Peyer's patch (tissue), 4 donors: ENCODE measurements around the gene MELK. TPM values are rescaled to one million over a fixed set of nuclear protein-coding genes. Genes with fewer than 3 reads are reported as not detected.
"Not testable (repeated sequence)": the region's sequence is repeated elsewhere in the genome, so short reads cannot be mapped to it uniquely, and the experiment has no call there.

Source experiments
- DNase-seq, 3 donors: peaks; one replicate each; pipeline ENCODE4 v3.0.0-alpha.2; 2017 to 2019
- H3K27ac ChIP-seq, 4 donors: fragments of 200-600 bp; sonication (generic); one replicate each; pipeline ENCODE4 v1.5.1; 2016 to 2019
- H3K27me3 ChIP-seq, 2 donors: fragments of 200-600 bp; sonication (generic); one replicate each; pipeline ENCODE4 v1.5.1; 2019
- H3K36me3 ChIP-seq, 3 donors: fragments of 200-600 bp; sonication (generic); one replicate each; pipeline ENCODE4 v1.5.1; 2016 to 2019
- H3K4me1 ChIP-seq, 4 donors: fragments of 200-600 bp; sonication (generic); one replicate each; pipeline ENCODE4 v1.5.1; 2016 to 2019
- H3K4me3 ChIP-seq, 4 donors: fragments of 200-600 bp; sonication (generic); 1 replicate in 3 of 4; 2 replicates in 1 of 4; pipeline ENCODE4 v1.5.1; 2016 to 2019; ENCODE audit warnings: mild to moderate bottlenecking in 1 of 4
- H3K9me3 ChIP-seq, 4 donors: fragments of 200-600 bp; sonication (generic); one replicate each; pipeline ENCODE4 v1.5.1; 2016 to 2019; ENCODE audit warnings: mild to moderate bottlenecking in 1 of 4
- POLR2A ChIP-seq, 2 donors: fragments of 450-650 bp; IDR thresholded peaks; one replicate each; pipeline ENCODE4 v1.5.1; 2017; ENCODE audit warnings: antibody characterized with exemption in 2 of 2, mild to moderate bottlenecking in 2 of 2, moderate library complexity in 2 of 2
- total RNA-seq, 4 donors: library from RNA; depleted of rRNA; stranded (reverse); fragments of >200 nt; gene quantifications; one replicate each; pipeline ENCODE4 v1.1.0, GENCODE V29; 2016
- TF ChIP-seq, protein P1 (sequence below), 6 experiments: fragments of 450-650 bp in 4 of 6; fragments of 200-600 bp in 2 of 6; sonication (generic) in 1 of 6; IDR thresholded peaks; one replicate each; pipeline ENCODE4 v1.5.1; 2017 to 2019; ENCODE audit warnings: antibody characterized with exemption in 6 of 6, mild to moderate bottlenecking in 3 of 6, moderate library complexity in 1 of 6

MELK gene
- total RNA-seq, 4 donors from 2014 or later = 1.2 to 4.5 (median 3.2) TPM

DNA sequence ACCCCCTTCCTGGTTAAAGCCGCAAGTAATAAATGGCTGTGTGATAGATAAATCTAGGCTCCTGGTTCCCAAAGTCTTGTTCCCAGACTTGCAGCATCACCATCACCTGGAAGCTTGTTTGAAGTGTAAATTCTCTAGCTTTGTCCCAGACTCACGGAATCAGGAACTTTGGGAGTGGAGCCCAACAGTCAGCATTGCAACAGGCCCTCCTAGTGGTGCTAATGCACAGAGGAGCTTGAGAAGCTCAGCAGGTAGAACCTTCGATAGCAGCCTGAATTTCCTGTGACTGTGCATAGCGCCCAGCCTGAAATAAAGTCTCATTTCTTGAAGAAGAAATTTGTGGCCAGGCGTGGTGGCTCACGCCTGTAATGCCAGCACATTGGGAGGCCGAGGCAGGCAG lies 30.3 kb upstream of the MELK start:
- Histone ChIP-seq H3K4me1 (no peaks in the 10 kb centered on the region), H3K27ac (no peak overlapping the region), H3K9me3 (no peaks in the 10 kb centered on the region), H3K27me3 (no peaks in the 10 kb centered on the region), H3K36me3 (no peaks in the 10 kb centered on the region), H3K4me3 (no peak overlapping the region)
- TF ChIP-seq, protein P1, sequence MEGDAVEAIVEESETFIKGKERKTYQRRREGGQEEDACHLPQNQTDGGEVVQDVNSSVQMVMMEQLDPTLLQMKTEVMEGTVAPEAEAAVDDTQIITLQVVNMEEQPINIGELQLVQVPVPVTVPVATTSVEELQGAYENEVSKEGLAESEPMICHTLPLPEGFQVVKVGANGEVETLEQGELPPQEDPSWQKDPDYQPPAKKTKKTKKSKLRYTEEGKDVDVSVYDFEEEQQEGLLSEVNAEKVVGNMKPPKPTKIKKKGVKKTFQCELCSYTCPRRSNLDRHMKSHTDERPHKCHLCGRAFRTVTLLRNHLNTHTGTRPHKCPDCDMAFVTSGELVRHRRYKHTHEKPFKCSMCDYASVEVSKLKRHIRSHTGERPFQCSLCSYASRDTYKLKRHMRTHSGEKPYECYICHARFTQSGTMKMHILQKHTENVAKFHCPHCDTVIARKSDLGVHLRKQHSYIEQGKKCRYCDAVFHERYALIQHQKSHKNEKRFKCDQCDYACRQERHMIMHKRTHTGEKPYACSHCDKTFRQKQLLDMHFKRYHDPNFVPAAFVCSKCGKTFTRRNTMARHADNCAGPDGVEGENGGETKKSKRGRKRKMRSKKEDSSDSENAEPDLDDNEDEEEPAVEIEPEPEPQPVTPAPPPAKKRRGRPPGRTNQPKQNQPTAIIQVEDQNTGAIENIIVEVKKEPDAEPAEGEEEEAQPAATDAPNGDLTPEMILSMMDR (IDR thresholded peaks at IDR 0.05) = no peak
- TF ChIP-seq POLR2A (IDR thresholded peaks at IDR 0.05) = no peak
- DNase-seq = no peak

DNA sequence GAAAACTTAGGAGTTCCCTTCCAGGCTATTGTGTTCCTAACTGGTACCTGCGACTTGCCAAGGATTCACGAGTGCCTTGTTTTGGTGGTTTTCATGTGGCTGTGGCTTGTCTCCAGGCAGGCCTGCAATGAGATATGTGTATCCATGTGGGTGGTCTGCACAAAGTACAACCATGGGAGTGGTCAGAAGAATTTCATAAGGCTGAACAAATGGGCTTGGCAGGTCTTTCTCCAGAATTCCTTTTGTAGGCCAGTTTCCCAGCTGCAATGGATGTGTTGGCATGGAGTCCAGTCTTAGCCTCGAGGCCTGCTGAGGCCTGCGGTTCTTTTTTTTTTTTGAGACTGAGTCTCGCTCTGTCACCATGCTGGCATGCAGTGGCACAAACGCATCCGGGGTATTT lies 28.8 kb upstream of the MELK start:
- TF ChIP-seq POLR2A (IDR thresholded peaks at IDR 0.05) = no peak
- TF ChIP-seq, protein P1 (IDR thresholded peaks at IDR 0.05) = no peak
- Histone ChIP-seq H3K4me1 (no peaks in the 10 kb centered on the region), H3K36me3 (no peaks in the 10 kb centered on the region), H3K27ac (no peak overlapping the region), H3K27me3 (no peaks in the 10 kb centered on the region), H3K9me3 (no peaks in the 10 kb centered on the region), H3K4me3 (no peak overlapping the region)
- peak in 1 of 3 donors; percentile 46 for DNase-seq

DNA sequence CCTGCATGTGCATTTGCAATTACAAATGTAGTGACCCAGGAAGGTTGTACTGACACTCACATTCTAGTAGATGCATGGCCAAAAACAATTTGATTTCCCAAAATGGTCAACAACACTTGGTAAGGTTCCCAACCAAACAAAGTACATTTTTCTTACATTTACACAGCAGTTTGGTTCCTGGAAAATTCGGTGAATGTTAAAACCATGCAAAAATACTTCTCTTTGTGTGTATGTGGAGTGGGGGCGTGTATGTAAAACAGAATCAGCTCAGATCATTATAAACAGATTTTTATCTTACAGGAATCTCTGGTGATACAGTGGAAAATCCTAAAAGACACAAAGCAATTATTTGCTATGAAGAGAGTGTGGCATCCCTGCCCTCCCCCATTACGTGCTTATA lies 25.1 kb upstream of the MELK start:
- Histone ChIP-seq H3K27me3 (no peaks in the 10 kb centered on the region), H3K36me3 (no peaks in the 10 kb centered on the region), H3K9me3 (no peaks in the 10 kb centered on the region), H3K4me1 (no peaks in the 10 kb centered on the region), H3K27ac (no peak overlapping the region), H3K4me3 (no peak overlapping the region)
- DNase-seq = no peak
- no peak for TF ChIP-seq POLR2A (IDR thresholded peaks at IDR 0.05)
- TF ChIP-seq, protein P1 (IDR thresholded peaks at IDR 0.05) = no peak

DNA sequence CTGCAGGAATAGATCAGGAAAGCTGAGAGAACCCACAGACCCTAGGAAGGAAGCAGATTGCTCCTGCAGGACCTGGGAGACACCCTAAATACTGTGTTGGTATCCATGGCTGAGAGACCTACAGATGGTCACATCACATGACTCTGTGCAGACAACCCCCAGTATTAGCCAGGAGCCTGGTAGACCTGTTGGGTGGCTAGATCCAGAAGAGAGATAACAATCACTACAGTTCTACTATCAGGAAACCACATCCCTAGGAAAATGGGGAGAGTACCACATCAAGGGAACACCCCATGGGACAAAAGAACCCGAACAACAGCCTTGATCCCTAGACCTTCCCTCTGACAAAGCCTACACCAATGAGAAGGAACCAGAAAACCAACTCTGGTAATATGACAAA lies 24.2 kb upstream of the MELK start:
- TF ChIP-seq, protein P1 (IDR thresholded peaks at IDR 0.05) = no peak
- no peak for TF ChIP-seq POLR2A (IDR thresholded peaks at IDR 0.05)
- no peaks in the 10 kb centered on the region for H3K27me3 ChIP-seq
- no peaks in the 10 kb centered on the region for H3K9me3 ChIP-seq
- H3K36me3 ChIP-seq = no peaks in the 10 kb centered on the region
- DNase-seq = no peak
- no peaks in the 10 kb centered on the region for H3K4me1 ChIP-seq
- H3K27ac ChIP-seq = no peak overlapping the region
- H3K4me3 ChIP-seq = no peak overlapping the region

DNA sequence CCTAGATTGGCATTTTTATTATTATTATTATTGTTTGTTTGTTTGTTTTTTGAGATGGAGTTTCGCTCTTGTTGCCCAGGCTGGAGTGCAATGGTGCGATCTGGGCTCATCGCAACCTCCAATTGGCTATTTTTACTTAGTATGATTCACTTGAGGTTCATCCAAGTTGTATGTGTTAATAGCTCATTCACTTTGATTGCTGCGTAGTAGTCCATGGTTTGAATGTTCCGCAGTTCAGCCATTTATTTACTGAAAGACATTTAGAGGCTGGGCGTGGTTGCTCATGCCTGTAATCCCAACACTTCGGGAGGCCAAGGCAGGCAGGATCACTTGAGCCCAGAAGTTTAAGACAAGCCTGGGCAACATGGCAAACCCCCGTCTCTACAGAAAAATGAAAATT lies 22.6 kb upstream of the MELK start:
- no peak for DNase-seq
- H3K27ac ChIP-seq = no peak overlapping the region
- no peaks in the 10 kb centered on the region for H3K36me3 ChIP-seq
- no peaks in the 10 kb centered on the region for H3K9me3 ChIP-seq
- no peaks in the 10 kb centered on the region for H3K27me3 ChIP-seq
- no peak overlapping the region for H3K4me3 ChIP-seq
- H3K4me1 ChIP-seq = no peaks in the 10 kb centered on the region
- TF ChIP-seq, protein P1 (IDR thresholded peaks at IDR 0.05) = no peak
- TF ChIP-seq POLR2A (IDR thresholded peaks at IDR 0.05) = no peak

DNA sequence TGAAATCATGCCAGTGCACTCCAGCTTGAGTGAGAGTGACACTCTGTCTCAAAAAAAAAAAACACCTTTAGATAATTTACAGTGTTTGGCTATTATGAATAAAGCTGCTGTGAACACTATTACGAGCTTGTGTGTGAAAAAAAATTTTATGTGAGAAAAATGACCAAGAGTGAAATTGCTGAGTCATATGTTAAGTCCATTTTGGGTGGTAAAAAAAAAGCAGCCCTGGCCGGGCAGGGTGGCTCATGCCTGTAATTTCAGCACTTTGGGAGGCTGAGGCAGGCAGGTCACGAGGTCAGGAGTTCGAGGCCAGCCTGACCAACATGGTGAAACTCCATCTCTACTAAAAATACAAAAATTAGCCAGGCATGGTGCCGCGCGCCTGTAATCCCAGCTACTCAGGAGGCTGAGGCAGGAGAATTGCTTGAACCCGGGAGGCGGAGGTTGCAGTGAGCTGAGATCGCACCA lies 22.0 kb upstream of the MELK start:
- H3K27ac ChIP-seq, H3K36me3 ChIP-seq, H3K4me3 ChIP-seq, DNase-seq, H3K9me3 ChIP-seq, H3K4me1 ChIP-seq, H3K27me3 ChIP-seq: not testable (repeated sequence)
